GM19240 (cell line): ENCODE results near the gene ZXDC.

Experiments
- DNase-seq: peaks from one replicate; pipeline ENCODE4 v3.0.0; 2011; ENCODE audit warnings: low spot score; ENCODE audit not compliant: insufficient read length

Gene ZXDC

GRCh38 chr3:126438186-126438585 is 37.5 kb downstream of the ZXDC start:
- no peak for DNase-seq

DNA sequence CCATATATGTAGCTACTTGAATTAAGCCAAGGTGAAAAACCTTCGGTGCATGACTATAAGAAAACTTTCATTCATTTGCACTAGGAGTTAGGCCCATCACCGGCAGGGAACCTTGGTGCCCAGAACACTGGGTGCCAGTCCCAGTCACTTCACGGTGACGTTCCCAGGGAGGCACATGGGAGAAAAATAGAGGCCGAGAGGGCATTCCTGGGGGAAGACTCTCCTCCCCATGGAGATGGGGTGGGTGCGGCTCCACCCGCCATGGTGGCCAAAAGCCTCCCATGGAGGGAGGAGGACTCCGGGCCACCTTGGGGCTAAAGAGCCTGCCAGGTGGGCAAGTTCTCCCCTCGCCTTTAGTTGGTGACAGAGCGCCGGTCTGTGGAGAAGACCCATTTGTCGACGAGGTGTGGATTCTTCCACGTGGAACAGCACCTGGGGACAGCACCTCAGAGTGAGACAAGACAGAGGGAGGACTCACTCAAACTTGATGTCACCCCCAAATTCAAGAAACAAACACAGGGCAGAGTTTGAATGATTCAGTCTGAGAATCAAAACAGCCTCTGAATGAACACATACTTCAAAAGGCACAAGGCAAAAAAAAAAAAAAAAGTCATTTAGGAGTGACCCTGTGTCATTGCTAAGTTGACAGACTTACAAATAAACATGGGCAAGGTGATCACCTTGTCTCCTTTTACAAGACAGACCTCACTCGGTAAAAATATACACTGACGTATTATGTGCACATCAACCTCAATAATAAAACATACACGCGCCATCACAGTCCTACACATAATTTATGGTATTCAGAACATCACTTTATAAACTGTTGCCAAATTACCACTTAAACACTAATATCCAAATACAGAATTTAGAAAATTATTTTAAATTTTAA is 38.6 kb downstream of the ZXDC start:
- DNase-seq, result no peak

DNA sequence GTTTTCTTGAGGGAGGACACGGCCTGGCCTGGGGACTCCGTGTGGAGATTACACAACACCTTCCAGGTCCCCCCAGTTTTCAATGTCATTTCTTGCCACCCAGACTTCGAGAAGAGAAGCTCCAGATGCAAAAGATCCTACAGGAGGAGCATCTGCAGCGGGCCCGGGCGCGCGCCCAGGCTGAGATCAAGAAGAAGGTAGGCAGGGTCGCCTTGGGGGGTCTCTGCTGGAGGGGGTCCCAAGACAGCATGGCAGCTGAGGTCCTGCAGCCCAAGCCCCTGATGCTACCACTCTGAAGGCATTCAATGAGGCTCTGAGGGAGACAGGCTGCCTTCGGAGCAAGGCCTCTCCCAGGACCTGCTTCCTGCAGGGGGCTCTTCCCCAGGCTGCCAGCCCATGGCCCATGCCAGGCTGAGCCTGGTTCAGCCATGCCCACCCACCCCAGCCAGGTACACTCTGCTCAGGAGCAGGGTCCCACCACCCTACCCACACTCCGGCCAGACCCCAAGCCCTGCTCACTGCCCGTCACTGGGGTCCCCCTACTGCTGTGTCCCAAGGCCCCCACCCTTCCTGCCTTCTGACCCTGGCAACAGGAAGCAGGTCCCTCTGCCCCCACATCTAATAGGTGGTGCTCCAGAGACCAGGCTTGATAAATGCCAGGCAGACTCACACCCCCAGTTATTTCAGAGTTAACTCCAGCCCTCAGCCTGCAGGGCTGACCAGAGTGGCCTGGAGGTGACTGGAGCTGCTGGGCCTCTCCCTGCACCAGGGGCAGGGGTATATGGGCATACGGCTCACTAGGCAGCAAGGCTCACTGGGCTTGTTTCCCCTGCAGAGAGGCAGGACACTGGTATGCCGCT is 40.0 kb downstream of the ZXDC start:
- DNase-seq, result no peak

DNA sequence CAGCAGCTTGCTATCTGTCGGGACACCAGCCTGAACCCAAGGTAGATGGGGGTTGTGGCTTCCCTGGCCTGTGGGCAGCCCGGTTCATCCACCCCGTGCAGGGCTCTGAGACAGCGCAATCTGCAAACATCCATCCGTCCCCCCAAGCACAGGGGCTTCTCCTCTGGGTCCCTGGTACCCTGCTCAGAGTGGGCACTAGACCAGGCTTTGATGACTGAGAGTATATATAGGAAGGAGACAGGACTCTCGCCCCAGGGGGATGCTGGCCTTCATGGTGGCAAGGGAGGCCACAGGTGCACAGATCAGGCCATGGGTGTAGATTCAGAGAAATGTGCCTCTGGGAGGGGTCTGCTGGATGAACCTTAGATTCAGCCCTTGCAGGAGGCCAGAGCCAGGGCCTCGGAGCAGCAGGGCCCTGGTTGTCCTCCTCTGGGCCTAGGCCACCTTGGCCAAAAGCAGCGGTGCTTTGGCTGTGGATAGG is 40.7 kb downstream of the ZXDC start:
- DNase-seq, result no peak

DNA sequence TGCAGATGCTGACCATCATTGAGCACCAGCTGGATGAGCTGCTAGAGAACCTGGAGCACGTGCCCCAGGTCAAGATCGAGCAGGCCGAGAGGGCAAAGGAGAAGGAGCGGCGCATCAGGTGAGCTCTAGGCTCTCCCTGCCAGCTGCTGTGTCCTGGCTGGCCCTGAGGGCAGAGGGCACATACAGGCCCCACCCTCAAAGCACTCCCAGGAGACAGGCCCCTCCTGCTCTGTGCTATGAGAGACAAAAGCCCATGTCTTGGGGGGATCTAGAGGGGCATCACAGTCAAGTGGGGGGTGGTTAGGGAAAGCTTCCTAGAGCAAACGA is 41.5 kb downstream of the ZXDC start:
- no peak for DNase-seq

GRCh38 chr3:126433496-126434263 is 42.0 kb downstream of the ZXDC start:
- DNase-seq, result no peak

GRCh38 chr3:126433105-126433430 is 42.6 kb downstream of the ZXDC start:
- DNase-seq, result no peak

DNA sequence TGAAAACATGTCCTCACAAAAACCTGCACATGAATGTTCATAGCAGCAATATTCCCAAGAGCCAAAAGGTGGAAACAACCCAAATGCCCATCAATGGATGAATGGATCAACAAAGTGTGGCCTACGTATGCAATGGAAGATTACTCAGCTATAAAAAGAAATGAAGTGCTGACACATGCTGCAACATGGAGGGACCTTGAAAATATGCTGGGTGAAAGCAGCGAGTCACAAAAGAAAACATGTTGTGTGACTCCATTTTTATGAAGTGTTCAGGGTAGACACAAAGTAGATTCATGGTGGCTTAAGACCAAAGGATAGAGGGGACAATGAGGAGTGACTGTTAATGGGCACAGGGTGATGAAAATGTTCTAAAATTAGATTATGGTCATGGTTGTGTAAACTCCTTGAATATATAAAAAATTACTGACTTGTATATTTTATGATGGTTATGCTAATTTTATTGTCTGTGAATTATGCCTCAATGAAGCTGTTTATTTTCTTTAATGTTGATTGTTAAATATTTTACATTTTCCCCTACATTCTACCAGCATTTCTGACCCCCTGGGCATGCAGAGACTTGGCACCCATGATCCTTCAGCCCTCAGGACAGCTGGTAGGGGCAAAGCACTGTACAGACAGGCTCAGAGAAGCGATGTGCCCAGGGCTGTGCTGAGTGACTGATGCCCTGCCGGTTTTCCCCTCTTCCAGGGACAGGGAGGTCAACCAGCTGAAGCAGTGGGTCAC is 43.2 kb downstream of the ZXDC start:
- DNase-seq, result no peak

- peak; percentile 33 for DNase-seq
Measured at GRCh38 chr3:126431103-126431534, 44.6 kb downstream of the ZXDC start.

DNA sequence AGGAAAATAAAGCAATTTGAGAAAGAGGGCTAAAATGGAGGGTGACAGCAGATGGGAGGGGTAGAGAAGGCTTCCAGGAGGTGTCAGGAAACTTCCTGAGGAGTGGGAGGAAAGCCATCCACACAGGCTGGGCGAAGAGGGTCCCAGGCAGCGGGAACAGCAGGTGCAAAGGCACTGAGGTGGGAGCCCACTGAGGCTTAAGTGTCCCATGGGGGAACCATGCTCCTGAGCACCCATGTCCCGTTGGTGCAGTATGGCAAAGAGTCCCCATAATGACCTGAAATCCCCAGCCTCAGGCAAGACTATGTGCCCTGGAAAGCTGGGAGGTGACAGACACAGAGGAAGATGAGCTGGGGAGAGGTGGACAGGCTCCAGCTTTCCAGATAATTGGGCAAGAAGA is 50.9 kb downstream of the ZXDC start:
- no peak for DNase-seq

GRCh38 chr3:126424039-126424717 is 51.5 kb downstream of the ZXDC start:
- DNase-seq, result no peak

DNA sequence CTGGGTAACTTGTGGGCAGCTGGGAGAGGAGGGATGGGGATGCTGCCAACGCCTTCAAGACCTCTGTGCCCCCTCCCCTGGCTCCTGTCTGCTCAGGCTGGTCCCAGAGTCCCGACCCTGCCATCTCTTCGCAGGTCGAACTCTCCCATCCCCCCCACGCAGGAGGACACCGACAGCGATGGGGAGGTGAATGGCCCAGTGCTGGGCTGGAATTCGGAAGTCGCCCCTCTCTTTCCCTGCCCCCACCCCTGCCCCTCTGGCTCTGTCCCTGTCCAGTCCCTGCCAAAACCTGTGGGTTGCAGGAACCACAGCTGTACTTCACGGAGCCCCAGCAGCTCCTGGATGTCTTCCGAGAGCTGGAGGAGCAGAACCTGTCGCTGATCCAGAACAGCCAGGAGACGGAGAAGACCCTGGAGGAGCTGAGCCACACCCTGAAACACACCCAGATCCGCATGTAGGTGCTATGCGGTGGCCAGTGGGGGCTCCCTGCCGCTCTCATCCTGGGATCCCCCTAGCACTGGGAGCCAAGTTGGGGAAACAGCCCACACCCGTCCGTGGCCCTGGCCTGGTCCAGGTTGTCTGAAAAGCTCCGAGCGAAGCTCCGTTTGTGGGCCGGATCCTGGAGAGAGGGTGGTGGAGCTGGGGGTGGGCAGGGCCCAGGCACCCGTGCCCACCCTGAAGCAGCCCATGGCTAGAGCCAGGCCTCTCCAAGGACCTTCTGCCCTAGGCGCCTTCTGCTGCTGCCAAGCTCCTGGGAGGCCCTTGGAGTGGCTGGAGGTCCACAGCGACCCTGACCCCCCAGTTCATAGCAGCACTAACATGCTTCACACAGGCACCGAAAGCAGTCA is 52.3 kb downstream of the ZXDC start:
- DNase-seq, result no peak

DNA sequence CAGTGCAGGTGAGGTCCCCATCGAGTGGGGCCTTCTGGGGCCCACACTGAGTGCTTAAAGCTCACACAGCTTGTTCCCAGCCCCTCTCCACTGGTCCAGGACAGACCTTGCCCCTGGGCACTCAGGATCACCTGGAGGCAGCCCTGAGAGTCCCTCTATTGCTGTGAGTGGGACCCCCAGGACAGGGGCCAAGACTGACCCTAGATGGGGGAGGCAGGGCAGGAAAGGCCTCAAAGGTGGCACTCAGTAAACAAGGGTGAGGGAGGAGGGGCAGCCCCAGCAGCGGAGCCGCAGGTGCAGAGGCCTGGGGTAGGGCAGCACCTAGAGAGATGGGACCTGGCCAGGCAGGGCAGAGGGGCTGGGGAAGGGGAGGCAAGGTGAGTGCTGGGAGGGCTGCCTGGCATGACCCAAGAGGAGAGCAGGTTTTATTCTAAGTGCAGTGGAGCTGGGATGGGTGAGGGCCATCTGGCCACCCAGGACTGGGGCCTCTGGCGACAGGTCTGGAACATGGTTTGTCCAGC is 53.1 kb downstream of the ZXDC start:
- DNase-seq, result no peak

DNA sequence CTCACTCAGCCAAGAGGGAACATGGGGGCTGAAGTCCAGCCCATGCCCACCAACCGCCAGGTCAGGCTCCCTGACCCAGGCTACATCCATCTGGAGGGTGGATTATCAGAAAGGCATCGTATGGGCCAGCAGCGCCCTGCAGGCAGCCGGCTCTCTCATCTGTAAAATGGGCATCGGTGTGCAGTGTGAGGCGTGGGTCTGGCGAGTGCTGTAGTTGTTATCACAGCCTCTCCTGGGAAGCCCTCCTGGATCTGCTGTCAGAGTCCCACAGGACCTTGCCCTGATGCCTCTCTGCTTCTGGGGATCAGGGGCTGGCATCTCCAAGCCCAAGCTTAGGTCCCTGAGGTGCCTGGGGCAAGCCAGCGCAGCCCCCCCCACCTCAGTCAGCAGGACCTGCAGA is 53.6 kb downstream of the ZXDC start:
- no peak for DNase-seq

DNA sequence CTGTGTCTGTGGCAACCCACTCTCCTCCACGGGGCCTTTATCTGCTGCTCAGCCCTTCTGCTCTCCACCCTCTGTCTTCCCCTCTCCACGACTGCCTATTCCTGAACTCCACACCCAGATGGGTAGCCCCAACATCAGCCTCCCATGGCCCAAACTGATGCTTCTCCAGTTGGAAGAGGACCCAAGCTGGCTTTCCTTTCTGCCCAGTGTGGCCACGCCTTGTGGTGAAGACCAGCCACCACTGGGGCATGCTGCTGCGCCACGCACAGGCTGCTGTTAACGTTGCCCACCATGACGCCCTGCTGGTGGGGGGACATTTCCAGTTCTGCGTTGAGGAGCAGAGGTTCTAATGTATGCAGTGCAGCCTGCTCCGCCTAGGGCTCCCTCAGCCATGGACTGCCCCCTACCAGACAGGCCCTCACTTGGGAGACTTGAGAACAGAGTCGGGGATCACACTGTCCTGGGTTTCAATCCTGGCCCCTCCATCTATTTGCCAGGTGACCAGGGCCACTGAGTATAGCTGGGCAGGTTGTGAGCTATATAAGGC is 54.0 kb downstream of the ZXDC start:
- no peak for DNase-seq

DNA sequence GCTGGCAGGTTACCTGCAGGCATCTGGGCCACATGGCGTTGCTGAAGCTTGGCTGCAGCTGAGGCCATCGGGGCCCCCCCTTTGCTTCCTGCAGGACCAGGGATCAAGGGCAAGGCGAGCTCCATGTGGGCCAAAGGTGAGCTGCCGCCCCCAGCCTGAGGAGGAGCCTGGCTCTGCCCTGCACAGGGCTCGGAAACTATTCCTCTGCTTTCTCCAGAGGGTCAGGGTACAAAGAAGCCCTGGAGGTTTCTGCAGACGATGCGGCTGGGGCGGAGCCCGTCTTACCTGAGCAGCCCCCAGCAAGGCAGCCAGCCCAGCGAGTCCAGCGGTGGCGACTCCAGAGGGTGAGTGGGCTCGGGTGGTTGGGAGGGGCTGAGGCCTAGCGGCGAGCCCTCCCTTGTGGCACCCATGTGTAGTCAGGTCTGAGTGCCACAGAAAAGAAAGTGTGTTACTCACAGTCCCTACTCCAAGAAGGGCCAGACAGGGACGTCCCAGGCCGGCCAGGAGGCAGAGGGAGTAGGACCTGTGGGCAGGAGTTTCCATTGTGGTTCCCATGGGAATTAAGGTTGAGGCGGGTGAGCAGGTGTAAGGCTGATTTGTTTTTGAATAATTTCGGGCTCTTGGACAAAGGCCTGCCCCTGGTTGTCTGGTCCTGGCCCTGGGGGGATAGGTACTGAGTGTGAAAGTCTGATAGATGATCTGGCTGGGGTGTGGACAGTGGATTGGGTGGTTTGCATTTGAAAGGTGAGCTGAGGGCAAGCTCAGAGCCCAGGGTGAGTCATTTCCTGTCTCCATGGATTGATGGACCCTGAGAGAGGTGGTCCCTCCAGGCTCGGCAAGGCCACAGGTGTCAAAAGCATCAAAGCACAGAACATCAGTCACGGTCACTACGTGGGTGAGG is 55.6 kb downstream of the ZXDC start:
- no peak for DNase-seq

GRCh38 chr3:126419151-126419703 is 56.5 kb downstream of the ZXDC start:
- no peak for DNase-seq

DNA sequence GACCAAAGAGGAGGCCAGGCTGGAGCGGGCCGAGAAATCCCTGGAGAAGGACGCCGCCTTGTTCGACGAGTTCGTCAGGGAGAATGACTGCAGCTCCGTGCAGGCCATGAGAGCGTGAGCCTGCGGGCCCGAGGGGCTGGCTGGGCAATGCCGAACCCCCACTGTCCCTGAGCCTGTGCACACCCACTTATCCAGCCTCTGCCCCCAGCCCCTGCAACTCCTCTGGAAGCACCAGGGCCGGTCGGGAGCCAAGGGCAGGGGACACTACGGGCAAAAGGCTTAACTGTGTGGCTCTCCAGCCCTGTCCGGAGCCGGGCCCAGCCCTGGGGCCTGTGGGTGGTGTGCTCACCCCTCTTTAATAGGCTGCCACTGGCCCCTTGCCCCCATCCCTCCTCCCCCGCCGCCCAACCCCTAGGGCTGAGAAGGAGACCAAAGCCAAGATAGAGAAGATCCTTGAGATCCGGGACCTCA is 57.0 kb downstream of the ZXDC start:
- no peak for DNase-seq
